Measurements from ENCODE around the gene THTPA.
"Not testable (repeated sequence)": the region's sequence is repeated elsewhere in the genome, so short reads cannot be mapped to it uniquely, and the experiment has no call there.

THTPA gene

GRCh38 chr14:23568600-23569331 is 12.7 kb downstream of the THTPA start:
- no peak for DNase-seq

GRCh38 chr14:23569443-23570151 is 13.5 kb downstream of the THTPA start:
- no peak for DNase-seq

- DNase-seq = no peak
These were observed 14.9 kb downstream of the THTPA start for GRCh38 chr14:23570806-23571483.

DNA sequence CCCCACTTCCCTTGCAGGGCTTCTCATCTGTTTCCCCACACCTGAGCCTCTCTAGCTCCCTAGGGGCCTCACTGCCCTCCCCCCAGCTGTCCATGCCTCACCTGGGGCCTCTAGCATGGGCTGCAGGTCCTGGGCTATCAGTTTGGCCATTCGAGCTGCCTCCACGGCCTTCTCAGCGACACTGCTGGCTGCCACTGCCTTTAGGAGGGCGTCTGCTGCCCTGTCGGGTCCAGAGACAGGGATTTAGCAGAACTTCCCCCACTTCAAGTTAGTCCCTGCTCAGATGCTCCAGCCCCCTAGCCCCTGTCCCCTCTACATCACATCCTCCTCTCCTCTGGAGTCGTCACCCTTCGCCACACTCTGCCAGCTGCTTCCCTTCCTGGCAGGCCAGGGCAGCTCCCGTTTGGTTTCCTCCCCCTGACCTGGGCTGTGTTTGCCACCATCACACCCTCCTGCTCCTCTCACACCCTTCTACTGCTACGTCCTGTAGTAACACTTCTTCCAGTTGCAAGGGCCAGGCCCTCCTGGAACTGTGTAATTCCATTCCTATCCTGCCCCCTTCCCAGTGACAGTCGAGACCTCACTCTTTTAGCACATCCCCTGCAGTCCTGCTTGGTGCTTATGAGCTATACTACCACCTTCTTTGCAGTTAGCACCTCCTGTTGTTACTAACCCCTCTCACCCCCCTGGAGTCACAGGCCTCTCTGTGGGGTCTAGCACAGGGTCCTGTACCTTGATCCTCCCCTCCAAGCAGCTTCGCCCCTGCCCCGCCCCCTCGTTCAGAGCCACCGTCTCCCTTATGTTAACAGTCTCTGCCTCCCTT is 15.8 kb downstream of the THTPA start:
- DNase-seq = no peak

DNA sequence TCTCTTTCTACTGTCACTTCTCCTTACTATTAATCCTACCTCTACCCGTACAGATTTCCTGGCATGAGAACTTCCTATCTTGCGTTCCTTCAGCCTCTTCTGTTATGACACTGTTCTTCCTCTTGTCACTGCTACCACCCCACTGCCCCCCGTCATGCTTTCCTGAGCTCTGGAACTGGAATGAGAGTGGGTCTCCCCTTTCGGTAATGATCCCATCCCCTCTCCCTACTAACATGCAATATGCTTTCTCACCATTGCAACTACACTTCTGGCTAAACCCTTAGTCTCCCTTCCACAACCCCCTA is 16.4 kb downstream of the THTPA start:
- DNase-seq = no peak

DNA sequence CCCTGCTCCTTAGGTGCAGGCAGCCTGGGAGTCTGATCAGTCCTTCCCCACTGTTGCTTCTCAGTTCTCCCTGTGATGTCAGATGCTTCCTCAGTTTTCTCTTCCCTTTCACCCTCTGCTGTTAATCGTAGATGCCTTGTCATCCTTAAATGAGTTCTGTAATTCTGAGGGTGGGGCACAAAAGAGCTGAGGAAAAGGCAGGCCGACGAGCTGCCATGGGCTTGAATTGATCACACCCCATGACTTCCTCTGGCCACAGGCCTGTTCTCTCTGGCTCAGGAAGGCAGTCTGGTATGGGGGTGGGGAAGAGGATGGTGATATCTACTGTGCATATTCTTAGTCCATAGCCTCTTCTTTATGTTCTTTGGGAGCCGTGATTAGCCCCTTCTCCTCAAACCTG is 16.8 kb downstream of the THTPA start:
- DNase-seq = no peak

DNA sequence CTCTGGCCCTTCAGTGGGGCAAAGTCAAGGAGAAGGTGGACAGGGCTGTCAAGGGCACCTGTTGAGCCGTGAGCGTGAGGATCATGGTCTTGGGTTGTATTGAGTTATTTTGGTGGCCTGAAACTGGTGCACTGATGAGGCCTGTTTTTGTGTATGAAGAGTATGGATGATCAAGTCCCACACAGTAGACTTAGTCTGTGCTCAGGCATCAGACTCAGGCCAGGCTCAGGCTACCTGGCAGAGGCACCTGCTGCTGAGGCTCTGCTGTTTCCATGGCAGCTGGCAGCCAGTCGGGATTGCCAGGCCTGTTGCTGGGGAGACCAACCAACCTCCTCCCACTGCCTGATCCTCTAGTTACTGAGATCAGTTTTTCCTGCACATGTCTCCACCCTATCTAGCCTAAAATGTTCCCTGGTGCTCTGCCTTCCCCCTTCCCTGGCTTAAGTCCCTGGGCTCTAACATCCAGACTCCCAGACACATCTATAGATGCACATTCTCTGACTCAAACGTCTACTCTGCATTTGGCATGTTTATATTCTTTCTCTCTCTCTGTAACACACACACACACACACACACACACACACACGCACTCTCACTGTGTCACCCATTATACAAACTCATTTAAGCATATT is 17.4 kb downstream of the THTPA start:
- peak; percentile 72 for DNase-seq

- no peak for DNase-seq
These were observed 21.1 kb downstream of the THTPA start for GRCh38 chr14:23577004-23577681.

DNA sequence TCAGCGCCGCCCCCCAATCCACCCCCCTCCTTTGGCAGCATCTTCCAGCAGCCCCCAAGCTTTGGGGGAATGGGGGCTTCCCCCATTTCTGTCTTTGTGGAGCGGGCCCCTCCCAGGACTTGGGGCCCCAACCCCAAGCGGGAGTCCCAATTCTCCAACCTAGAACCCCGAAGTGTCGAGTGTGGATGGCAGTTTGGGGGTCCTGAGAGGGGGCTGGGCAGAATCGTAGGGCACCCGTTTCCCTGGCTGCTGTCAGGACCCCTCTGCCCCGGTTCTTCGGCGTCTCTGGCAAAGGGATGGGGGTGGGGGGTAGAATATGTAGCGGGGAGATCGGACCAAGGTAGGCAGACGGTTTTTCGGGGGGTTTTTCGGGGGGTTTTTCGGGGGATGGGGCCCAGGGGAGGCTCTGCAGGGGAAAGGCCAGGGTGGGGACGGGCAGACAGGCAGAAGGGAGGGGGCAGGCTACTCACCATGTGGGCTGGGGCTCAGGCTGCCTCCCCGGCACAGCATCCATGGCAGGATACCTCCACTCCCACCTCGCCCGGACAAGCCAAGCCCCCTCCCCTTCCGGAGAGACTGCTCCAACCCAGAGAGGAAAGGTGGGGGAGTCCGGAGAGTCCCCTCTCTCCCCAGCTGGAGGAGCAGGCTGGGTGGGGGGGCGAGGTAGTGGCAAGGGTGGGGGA is 21.8 kb downstream of the THTPA start:
- no peak for DNase-seq

GRCh38 chr14:23578560-23579310 is 22.7 kb downstream of the THTPA start, which contains the start of gene JPH4:
TSS of gene JPH4 (minus strand) at chr14:23578790. CDS start at chr14:23577453, 1,337 bp downstream.
- DNase-seq = peak; percentile 38

DNA sequence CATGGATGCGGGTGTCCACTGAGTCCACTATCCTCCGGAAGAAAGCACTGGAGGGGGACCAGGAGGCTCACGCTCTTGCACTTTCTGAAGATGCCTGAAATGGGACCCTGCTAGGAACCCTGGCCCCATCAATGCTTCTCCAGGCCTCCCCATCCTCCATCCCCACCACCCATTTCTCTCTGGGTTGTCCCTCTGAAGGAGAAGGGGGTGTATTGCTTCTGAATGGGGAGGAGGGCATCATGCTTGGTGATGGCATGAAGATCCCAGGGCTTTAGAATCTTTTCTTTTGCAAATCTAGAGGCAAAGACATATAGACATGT is 23.2 kb downstream of the THTPA start:
- DNase-seq = no peak

DNA sequence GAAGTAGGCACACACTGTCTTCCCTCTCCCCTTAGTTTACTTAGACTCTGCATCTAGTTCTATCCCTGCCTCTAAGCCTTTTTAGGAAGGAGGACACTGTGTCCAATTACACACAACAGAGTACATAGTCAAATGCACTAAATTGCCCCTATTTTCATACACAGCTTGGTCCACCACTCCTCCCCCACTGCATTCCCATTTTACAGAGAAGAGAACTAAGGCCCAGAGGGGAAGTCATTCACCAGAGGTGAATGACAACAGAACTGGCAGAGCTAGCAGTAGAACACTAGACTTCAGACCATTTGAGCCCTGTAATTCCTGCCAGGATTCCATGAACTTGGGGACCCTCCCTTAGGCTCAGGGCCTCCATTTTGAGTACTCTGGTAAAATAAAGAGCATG is 23.7 kb downstream of the THTPA start:
- no peak for DNase-seq

DNA sequence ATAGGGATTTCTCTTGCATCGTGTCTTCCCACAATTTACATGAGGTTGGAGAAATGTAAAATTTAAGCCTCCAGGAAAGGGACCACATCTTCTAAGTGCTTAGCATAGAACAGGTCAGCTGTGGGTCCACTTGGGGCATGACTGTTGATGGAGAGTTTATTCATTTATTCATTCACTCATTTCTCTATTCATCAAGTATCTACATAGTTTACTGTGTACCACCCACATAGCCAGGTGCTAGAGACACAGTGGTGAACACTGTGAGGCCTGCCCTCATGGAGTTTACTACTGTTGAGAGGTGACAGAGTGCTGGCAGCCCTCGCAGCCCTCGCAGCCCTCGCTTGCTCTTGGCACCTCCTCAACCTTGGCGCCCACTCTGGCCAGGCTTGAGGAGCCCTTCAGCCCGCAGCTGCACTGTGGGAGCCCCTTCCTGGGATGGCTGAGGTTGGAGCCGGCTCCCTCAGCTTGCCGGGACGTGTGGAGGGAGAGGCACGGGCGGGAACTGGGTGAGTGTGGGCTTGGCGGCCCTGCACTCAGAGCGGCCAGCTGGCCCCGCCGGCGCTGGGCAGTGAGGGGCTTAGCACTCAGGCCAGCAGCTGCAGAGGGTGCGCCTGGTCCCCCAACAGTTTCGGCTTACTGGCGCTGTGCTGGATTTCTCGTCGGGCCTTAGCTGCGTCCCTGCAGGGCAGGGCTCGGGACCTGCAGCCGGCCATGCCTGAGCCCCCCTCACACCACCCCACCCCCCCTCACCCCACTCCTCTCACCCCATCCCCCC is 24.3 kb downstream of the THTPA start:
- no peak for DNase-seq

DNA sequence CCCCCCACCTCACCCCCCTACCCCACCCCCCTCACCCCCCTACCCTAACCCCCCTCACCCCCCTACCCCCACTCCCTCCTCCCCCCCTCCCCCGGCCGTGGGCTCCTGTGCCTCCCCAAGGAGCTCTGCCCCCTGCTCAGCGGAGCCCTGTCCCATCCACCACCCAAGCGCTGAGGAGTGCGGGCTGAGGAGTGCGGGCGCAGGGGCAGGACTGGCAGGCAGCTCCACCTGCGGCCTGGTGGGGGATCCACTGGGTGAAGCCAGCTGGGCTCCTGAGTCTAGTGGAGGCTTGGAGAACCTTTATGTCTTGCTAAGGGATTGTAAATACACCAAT is 24.8 kb downstream of the THTPA start:
- no peak for DNase-seq

GRCh38 chr14:23582906-23583760 is 27.1 kb downstream of the THTPA start:
- no peak for DNase-seq

DNA sequence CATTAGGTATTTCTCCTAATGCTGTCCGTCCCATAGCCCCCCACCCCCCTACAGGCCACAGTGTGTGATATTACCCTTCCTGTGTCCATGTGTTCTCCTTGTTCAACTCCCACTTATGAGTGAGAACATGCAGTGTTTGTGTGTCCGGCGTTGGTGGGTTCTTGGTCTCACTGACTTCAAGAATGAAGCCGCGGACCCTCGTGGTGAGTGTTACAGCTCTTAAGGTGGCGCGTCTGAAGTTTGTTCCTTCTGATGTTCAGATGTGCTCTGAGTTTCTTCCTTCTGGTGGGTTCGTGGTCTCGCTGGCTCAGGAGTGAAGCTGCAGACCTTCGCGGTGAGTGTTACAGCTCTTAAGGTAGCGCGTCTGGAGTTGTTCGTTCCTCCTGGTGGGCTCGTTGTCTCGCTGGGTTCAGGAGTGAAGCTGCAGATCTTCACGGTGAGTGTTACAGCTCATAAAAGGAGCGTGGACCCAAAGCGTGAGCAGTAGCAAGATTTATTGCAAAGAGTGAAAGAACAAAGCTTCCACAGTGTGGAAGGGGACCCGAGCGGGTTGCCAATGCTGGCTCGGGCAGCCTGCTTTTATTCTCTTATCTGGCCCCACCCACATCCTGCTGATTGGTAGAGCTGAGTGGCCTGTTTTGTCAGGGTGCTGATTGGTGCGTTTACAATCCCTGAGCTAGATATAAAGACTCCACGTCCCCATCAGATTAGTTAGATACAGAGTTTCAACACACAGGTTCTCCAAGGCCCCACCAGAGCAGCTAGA is 27.9 kb downstream of the THTPA start:
- not testable (repeated sequence) for DNase-seq

DNA sequence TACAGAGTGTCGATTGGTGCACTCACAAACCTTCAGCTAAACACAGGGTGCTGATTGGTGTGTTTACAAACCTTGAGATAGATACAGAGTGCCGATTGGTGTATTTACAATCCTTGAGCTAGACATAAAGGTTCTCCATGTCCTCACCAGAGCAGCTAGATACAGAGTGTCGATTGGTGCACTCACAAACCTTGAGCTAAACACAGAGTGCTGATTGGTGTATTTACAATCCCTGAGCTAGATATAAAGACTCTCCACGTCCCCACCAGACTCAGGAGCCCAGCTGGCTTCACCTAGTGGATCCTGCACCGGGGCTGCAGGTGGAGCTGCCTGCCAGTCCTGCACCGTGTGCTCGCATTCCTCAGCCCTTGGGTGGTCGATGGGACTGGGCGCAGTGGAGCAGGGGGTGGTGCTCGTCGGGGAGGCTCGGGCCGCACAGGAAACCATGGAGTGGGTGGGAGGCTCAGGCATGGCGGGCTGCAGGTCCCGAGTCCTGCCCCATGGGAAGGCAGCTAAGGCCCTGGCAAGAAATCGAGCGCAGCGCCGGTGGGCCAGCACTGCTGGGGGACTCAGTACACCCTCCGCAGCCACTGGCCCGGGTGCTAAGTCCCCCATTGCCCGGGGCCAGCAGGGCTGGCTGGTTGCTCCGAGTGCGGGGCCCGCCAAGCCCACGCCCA is 28.6 kb downstream of the THTPA start:
- DNase-seq = not testable (repeated sequence)
